ENCODE data around the gene PLXNB1. TPM values are rescaled to one million over a fixed set of nuclear protein-coding genes. Genes with fewer than 3 reads are reported as not detected.

The PLXNB1 gene
- total RNA-seq, 1 donor from 2014 or later, result 160 TPM

GRCh38 chr3:48469046-48469915 lies 39.4 kb upstream of the PLXNB1 start:
- H3K36me3 ChIP-seq, result peaks cover 12 to 26% of the 10 kb centered on the region in 2 donors
- H3K4me1 ChIP-seq, result peaks cover 16 to 57% of the 10 kb centered on the region in 2 donors
- intact Hi-C loops (cut with DNase I), result no loop called here
- TF ChIP-seq, protein P1, sequence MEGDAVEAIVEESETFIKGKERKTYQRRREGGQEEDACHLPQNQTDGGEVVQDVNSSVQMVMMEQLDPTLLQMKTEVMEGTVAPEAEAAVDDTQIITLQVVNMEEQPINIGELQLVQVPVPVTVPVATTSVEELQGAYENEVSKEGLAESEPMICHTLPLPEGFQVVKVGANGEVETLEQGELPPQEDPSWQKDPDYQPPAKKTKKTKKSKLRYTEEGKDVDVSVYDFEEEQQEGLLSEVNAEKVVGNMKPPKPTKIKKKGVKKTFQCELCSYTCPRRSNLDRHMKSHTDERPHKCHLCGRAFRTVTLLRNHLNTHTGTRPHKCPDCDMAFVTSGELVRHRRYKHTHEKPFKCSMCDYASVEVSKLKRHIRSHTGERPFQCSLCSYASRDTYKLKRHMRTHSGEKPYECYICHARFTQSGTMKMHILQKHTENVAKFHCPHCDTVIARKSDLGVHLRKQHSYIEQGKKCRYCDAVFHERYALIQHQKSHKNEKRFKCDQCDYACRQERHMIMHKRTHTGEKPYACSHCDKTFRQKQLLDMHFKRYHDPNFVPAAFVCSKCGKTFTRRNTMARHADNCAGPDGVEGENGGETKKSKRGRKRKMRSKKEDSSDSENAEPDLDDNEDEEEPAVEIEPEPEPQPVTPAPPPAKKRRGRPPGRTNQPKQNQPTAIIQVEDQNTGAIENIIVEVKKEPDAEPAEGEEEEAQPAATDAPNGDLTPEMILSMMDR (IDR thresholded peaks at IDR 0.05), result no peak
- H3K4me3 ChIP-seq, result peak overlapping the region in 1 of 2 donors; percentile 27
- H3K9me3 ChIP-seq, result no peaks in the 10 kb centered on the region
- no peak for DNase-seq (ENCODE audit: low spot score in 2 of 2)
- peak overlapping the region; percentile 96 to 98 for H3K27ac ChIP-seq
- no peaks in the 10 kb centered on the region for H3K27me3 ChIP-seq

DNA sequence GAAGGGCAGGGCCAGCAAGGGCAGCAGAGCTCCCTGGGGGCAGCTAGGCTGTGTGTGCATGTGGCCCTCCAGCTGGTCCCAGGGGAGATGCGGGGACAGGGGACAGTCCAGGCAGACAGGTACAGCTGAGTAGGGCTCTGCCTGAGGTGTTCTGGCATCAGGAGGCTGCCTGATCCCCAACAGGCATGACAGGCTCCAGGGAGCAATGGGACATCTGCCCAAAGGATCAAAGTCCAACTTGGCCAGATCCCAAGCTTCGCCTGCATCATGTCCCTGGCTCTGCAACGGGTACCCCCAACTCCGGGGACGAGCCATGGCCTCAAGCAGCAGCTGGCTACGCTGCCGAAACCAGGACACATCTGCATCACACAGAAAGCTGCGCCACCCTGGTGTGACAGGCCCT lies 38.4 kb upstream of the PLXNB1 start:
- peak overlapping the region in 1 of 2 donors; percentile 27 for H3K4me3 ChIP-seq
- no peaks in the 10 kb centered on the region for H3K27me3 ChIP-seq
- intact Hi-C loops (cut with DNase I), result no loop called here
- H3K36me3 ChIP-seq, result peaks cover 12 to 26% of the 10 kb centered on the region in 2 donors
- H3K27ac ChIP-seq, result peak overlapping the region; percentile 96 to 98
- TF ChIP-seq, protein P1 (IDR thresholded peaks at IDR 0.05), result no peak
- DNase-seq (ENCODE audit: low spot score in 2 of 2), result no peak
- no peaks in the 10 kb centered on the region for H3K9me3 ChIP-seq
- H3K4me1 ChIP-seq, result peaks cover 16 to 53% of the 10 kb centered on the region in 2 donors

DNA sequence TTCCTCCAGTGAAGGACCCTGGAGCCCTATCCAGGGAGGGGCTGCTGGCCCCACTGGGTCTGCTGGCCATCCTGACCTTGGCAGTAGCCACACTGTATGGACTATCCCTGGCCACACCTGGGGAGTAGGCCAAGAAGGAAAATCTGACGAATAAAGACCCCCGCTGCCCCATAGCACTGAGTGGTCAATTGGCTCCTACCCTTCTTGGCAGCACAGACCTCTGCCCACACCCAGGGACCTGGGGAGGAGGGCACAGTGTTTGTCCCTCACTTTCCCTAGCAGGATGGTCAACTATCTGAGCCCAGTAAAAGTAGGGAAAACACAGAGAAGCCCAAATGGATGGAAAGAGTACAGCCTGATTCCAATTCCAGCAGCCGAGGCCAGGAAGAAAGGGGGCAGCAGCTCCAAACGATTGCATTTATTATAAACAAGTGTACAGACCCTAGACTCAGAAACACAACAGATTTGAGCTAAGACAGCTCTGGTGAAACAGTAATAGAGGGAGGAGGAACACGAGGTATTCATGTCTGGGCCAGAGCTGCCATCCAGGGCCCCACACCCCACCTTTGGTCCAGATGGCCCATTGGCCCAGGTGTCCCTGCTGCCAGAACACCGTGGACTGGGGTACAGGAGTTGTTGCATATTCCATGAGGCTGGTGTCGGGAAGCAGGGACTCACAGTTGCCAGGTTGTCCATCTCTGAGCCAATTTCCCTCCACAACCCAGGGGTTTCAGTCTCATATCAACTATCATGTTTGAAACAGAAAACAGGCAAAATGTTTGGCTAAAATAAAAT lies 37.8 kb upstream of the PLXNB1 start:
- intact Hi-C loops (cut with DNase I), result no loop called here
- H3K27ac ChIP-seq, result peak overlapping the region; percentile 96 to 98
- H3K9me3 ChIP-seq, result no peaks in the 10 kb centered on the region
- peaks cover 16 to 51% of the 10 kb centered on the region in 2 donors for H3K4me1 ChIP-seq
- TF ChIP-seq, protein P1 (IDR thresholded peaks at IDR 0.05), result no peak
- no peak for DNase-seq (ENCODE audit: low spot score in 2 of 2)
- peaks cover 12 to 26% of the 10 kb centered on the region in 2 donors for H3K36me3 ChIP-seq
- H3K4me3 ChIP-seq, result peak overlapping the region; percentile 60 to 71
- H3K27me3 ChIP-seq, result no peaks in the 10 kb centered on the region

DNA sequence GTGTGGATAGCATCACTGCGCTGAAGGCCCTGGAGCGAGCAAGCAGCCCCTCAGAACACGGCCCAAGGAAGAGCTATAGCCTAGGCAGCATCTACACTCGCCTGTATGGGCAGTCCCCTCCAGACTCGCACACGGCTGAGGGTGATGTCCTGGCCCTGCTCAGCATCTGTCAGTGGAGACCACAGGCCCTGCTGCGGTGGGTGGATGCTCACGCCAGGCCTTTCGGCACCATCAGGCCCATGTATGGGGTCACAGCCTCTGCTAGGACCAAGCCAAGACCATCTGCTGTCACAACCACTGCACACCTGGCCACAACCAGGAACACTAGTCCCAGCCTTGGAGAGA lies 37.2 kb upstream of the PLXNB1 start:
- Histone ChIP-seq H3K9me3 (no peaks in the 10 kb centered on the region), H3K4me1 (peaks cover 16 to 51% of the 10 kb centered on the region in 2 donors), H3K36me3 (peaks cover 12 to 26% of the 10 kb centered on the region in 2 donors), H3K27ac (peak overlapping the region; percentile 96 to 98), H3K27me3 (no peaks in the 10 kb centered on the region), H3K4me3 (peak overlapping the region; percentile 60 to 71)
- TF ChIP-seq, protein P1 (IDR thresholded peaks at IDR 0.05), result no peak
- DNase-seq (ENCODE audit: low spot score in 2 of 2), result no peak
- intact Hi-C loops (cut with DNase I), result no loop called here

GRCh38 chr3:48466386-48467109 lies 36.7 kb upstream of the PLXNB1 start:
- Histone ChIP-seq H3K4me3 (peak overlapping the region; percentile 60 to 71), H3K4me1 (peaks cover 16 to 46% of the 10 kb centered on the region in 2 donors), H3K9me3 (no peaks in the 10 kb centered on the region), H3K27ac (peak overlapping the region; percentile 96 to 98), H3K27me3 (no peaks in the 10 kb centered on the region), H3K36me3 (peaks cover 12 to 26% of the 10 kb centered on the region in 2 donors)
- DNase-seq (ENCODE audit: low spot score in 2 of 2), result no peak
- TF ChIP-seq, protein P1 (IDR thresholded peaks at IDR 0.05), result peak in 1 of 3 experiments; percentile 1
- intact Hi-C loops (cut with DNase I), result loop anchor here (1.0 kb wide), 1 partner anchor 38 kb away; the partner anchor contains the start of gene SHISA5

Measured in ascending aorta (tissue), 2 donors.